Tibial nerve (tissue), 3 donors: Measurements from ENCODE around the gene MICAL2.

Experiments used
- CTCF ChIP-seq, 5 experiments: fragments of 200-600 bp in 3 of 5; fragments of 450-650 bp in 2 of 5; sonication (generic) in 3 of 5; IDR thresholded peaks; one replicate each; pipeline ENCODE4 v1.5.1; 2016 to 2019; ENCODE audit warnings: antibody characterized with exemption in 5 of 5, mild to moderate bottlenecking in 3 of 5, moderate library complexity in 2 of 5
- POLR2A ChIP-seq, 2 donors: fragments of 450-650 bp; IDR thresholded peaks; one replicate each; pipeline ENCODE4 v1.6.1; 2017; ENCODE audit warnings: antibody characterized with exemption in 2 of 2, mild to moderate bottlenecking in 2 of 2, moderate library complexity in 2 of 2

GRCh38 chr11:12106101-12106500 lies 4.3 kb upstream of the MICAL2 start:
- TF ChIP-seq CTCF (IDR thresholded peaks at IDR 0.05) = no peak
- no peak for TF ChIP-seq POLR2A (IDR thresholded peaks at IDR 0.05)
